Ishikawa (cell line): ENCODE measurements around the gene CES4A.

Experiments used
- CREB1 ChIP-seq: IDR thresholded peaks from 2 replicates; pipeline ENCODE4 v1.6.1; 2012; ENCODE audit warnings: low read depth
- EGR1 ChIP-seq: IDR thresholded peaks from 2 replicates; pipeline ENCODE4 v1.6.1; 2012
- EP300 ChIP-seq: IDR thresholded peaks from 2 replicates; pipeline ENCODE4 v1.6.1; 2012; ENCODE audit warnings: borderline replicate concordance
- FOXM1 ChIP-seq: IDR thresholded peaks from 2 replicates; pipeline ENCODE4 v1.6.1; 2012; ENCODE audit warnings: low read depth, borderline replicate concordance
- MAX ChIP-seq: IDR thresholded peaks from 2 replicates; pipeline ENCODE4 v1.6.1; 2012
- REST ChIP-seq: IDR thresholded peaks from 2 replicates; pipeline ENCODE4 v1.6.1; 2012; ENCODE audit warnings: low read depth, mild to moderate bottlenecking
- TAF1 ChIP-seq: IDR thresholded peaks from 2 replicates; pipeline ENCODE4 v1.6.1; 2012; ENCODE audit warnings: low read depth, mild to moderate bottlenecking

DNA sequence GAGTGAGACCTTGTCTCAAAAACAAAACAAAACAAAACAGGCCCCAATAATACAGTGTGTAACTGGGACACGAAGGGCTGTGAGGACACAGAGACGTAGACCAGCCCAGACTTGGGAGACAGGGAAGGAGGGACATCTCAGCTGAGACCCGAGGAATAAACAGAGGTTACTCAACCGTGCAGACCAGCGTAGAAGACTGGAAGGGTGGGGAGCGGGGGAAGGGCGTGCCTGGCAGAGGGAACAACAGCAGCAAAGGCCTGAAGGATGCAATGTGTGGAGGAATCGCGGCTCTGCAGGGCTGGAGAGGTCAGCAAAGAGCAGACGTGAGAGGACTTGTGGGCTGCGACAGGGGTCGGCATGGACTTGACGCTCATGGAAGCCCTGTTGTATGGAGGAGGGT, 11.6 kb upstream of the CES4A start:
- no peak for TF ChIP-seq EP300
- no peak for TF ChIP-seq CREB1
- TF ChIP-seq MAX: no peak
- no peak for TF ChIP-seq EGR1
- TF ChIP-seq TAF1: no peak
- TF ChIP-seq FOXM1: no peak
- no peak for TF ChIP-seq REST
